K562 (cell line): ENCODE data around the gene TUSC1. TPM values are rescaled to one million over a fixed set of nuclear protein-coding genes. Genes with fewer than 3 reads are reported as not detected.

Experiments
- ATAC-seq: fragments of 200-7000 bp; cut with Tn5 transposase; 3 replicates; pipeline ENCODE4 v1.9.1; 2020; ENCODE audit warnings: moderate library complexity
- BruUV-seq: library from RNA; stranded (reverse); fragments of 400-500 nt; replicated peaks from 2 replicates; lab custom pipeline; 2021; lab: Mats Ljungman, UMichigan
- CTCF ChIA-PET: fragments of 300-600 bp; formaldehyde crosslinking; extraction: SDS; loops from one replicate; lab custom pipeline; 2021; ENCODE audit warnings: low intra/inter-chr PET ratio; lab: Yijun Ruan, JAX
- POLR2A ChIA-PET: fragments of 300-600, 350-650 bp; sonication (Branson Sonifier 250); formaldehyde crosslinking; extraction: SDS; loops from one replicate; lab custom pipeline; 2021; ENCODE audit warnings: antibody characterized with exemption, inconsistent platforms; lab: Yijun Ruan, JAX
- DNase-seq, 4 experiments: peaks; one replicate each; pipeline versions ENCODE4 v3.0.0 to v3.0.0-alpha.2; 2011 to 2018; ENCODE audit warnings: low spot score in 3 of 4, mixed read lengths in 3 of 4; ENCODE audit errors: extremely low read depth in 1 of 4
- FAIRE-seq: peaks from 2 replicates; lab custom pipeline; 2011; peaks lifted over from hg19 to GRCh38; lab: Jason Lieb, UNC
- H2AFZ ChIP-seq: 2 replicates; pipeline ENCODE4 v1.6.0; 2011; ENCODE audit warnings: low read depth, low read length, control low read depth, inconsistent platforms
- H3K27ac ChIP-seq: fragments of 200-600 bp; 3 replicates; pipeline ENCODE4 v1.8.0; 2011; ENCODE audit warnings: low read depth, mild to moderate bottlenecking, control low read depth, inconsistent platforms, low read length, moderate library complexity, mixed read lengths; ENCODE audit errors: extremely low read depth
- H3K27me3 ChIP-seq, 2 experiments: fragments of 300-600 bp in 1 of 2; 2 replicates in 1 of 2; 3 replicates in 1 of 2; pipeline versions ENCODE4 v1.6.0 to v1.8.0; 2011; ENCODE audit warnings: inconsistent platforms in 2 of 2, low read length in 2 of 2, mild to moderate bottlenecking in 1 of 2, mixed read lengths in 1 of 2, moderate library complexity in 1 of 2; ENCODE audit not compliant: control insufficient read depth in 2 of 2, insufficient read depth in 2 of 2
- H3K36me3 ChIP-seq: fragments of 300-600 bp; 3 replicates; pipeline ENCODE4 v1.8.0; 2011; ENCODE audit warnings: mild to moderate bottlenecking, low read length, inconsistent platforms; ENCODE audit not compliant: control insufficient read depth, insufficient read depth
- H3K4me1 ChIP-seq, 2 experiments: fragments of 200-600 bp in 1 of 2; replicated peaks in 1 of 2; 2 replicates in 1 of 2; 3 replicates in 1 of 2; pipeline versions ENCODE4 v1.5.1 to v1.8.0; 2011; ENCODE audit warnings: inconsistent platforms in 2 of 2, low read length in 2 of 2, mild to moderate bottlenecking in 1 of 2, mixed read lengths in 1 of 2, moderate library complexity in 1 of 2; ENCODE audit not compliant: control insufficient read depth in 2 of 2, insufficient read depth in 2 of 2
- H3K4me2 ChIP-seq: 2 replicates; pipeline ENCODE4 v1.6.1; 2011; ENCODE audit warnings: low read length, control low read depth, inconsistent platforms, mixed read lengths; ENCODE audit not compliant: insufficient read depth
- H3K4me3 ChIP-seq: fragments of 200-600 bp; sonication (generic), shearing (Covaris generic); 2 replicates; pipeline ENCODE4 v1.5.1; 2016; ENCODE audit warnings: control low read depth, inconsistent platforms
- H3K79me2 ChIP-seq: fragments of 200-600 bp; 3 replicates; pipeline ENCODE4 v1.8.0; 2011; ENCODE audit warnings: low read length, inconsistent platforms; ENCODE audit not compliant: control insufficient read depth, insufficient read depth
- H3K9ac ChIP-seq, 2 experiments: 2 replicates each; pipeline versions ENCODE4 v1.6.0 to v1.6.1; 2011; ENCODE audit warnings: low read depth in 2 of 2, low read length in 2 of 2, control low read depth in 1 of 2, inconsistent platforms in 1 of 2, mild to moderate bottlenecking in 1 of 2, mixed read lengths in 1 of 2; ENCODE audit not compliant: insufficient read depth in 1 of 2
- H3K9me1 ChIP-seq: one replicate; pipeline ENCODE4 v1.6.0; 2011; ENCODE audit warnings: inconsistent platforms, mild to moderate bottlenecking, low read length, moderate library complexity; ENCODE audit not compliant: control insufficient read depth, insufficient read depth
- H3K9me3 ChIP-seq: replicated peaks from 2 replicates; pipeline ENCODE4 v1.5.1; 2011; ENCODE audit warnings: low read depth, low read length, inconsistent platforms; ENCODE audit not compliant: control insufficient read depth, insufficient read depth
- H4K20me1 ChIP-seq: replicated peaks from 2 replicates; pipeline ENCODE4 v1.6.1; 2011; ENCODE audit warnings: low read length, inconsistent platforms, mixed read lengths; ENCODE audit not compliant: control insufficient read depth, insufficient read depth
- C11orf30 ChIP-seq: fragments of 450-650 bp; IDR thresholded peaks from 2 replicates; pipeline ENCODE4 v1.6.1; 2016; ENCODE audit warnings: low read depth, mild to moderate bottlenecking
- CBFA2T2 ChIP-seq: fragments of 450-650 bp; conservative IDR thresholded peaks from 2 replicates; pipeline ENCODE4 v1.6.1; 2017; ENCODE audit warnings: mild to moderate bottlenecking
- FOXA3 ChIP-seq, 2 experiments: fragments of 450-650 bp in 1 of 2; sonication (generic) in 1 of 2; formaldehyde crosslinking; IDR thresholded peaks in 1 of 2; conservative IDR thresholded peaks in 1 of 2; 2 replicates each; pipeline versions ENCODE4 v1.4.0 to v1.8.0; 2020 to 2022; ENCODE audit warnings: mild to moderate bottlenecking in 2 of 2, missing genetic modification reagents in 1 of 2
- GABPA ChIP-seq: fragments of 200-800 bp; sonication (Bioruptor generic); conservative IDR thresholded peaks from 2 replicates; pipeline ENCODE4 v1.6.1; 2016; ENCODE audit warnings: low read depth, missing genetic modification characterization, missing compliant biosample characterization
- L3MBTL2 ChIP-seq: fragments of 450-650 bp; IDR thresholded peaks from 2 replicates; pipeline ENCODE4 v1.6.1; 2016; ENCODE audit warnings: mild to moderate bottlenecking, moderate library complexity
- MEF2D ChIP-seq: conservative IDR thresholded peaks from 2 replicates; pipeline ENCODE4 v1.6.1; 2016; ENCODE audit warnings: low read depth, missing genetic modification characterization, missing compliant biosample characterization
- NCOA4 ChIP-seq: fragments of 450-650 bp; IDR thresholded peaks from 2 replicates; pipeline ENCODE4 v1.6.1; 2018; ENCODE audit warnings: mild to moderate bottlenecking; ENCODE audit not compliant: partially characterized antibody
- NR0B1 ChIP-seq: fragments of 450-650 bp; IDR thresholded peaks from one replicate; pipeline ENCODE4 v1.6.1; 2018; ENCODE audit warnings: mild to moderate bottlenecking, moderate library complexity; ENCODE audit not compliant: partially characterized antibody
- PURB ChIP-seq: sonication (generic); formaldehyde crosslinking; IDR thresholded peaks from 2 replicates; pipeline ENCODE4 v1.9.0; 2021; ENCODE audit warnings: low read depth, mild to moderate bottlenecking, missing genetic modification reagents
- ZNF134 ChIP-seq: fragments of 250-450 bp; sonication (Bioruptor Pico); conservative IDR thresholded peaks from 2 replicates; pipeline ENCODE4 v1.4.0; 2020
- ZNF274 ChIP-seq: IDR thresholded peaks from 2 replicates; pipeline ENCODE4 v1.6.1; 2011; ENCODE audit warnings: low read depth, mild to moderate bottlenecking, low read length, moderate library complexity, borderline replicate concordance
- WGBS: fragments of 100-300 bp; shearing (Covaris generic); methylation state at CpG from one replicate; pipeline ENCODE4 v1.1.6; 2016; ENCODE audit warnings: low coverage, mixed read lengths; ENCODE audit not compliant: insufficient coverage; ENCODE audit errors: missing lambda C conversion rate; 5-methylcytosine and 5-hydroxymethylcytosine counted together
- in situ Hi-C: fragments of 300-500 bp; cut with MboI; formaldehyde crosslinking; loops from 4 replicates; pipeline ENCODE4 v1.15.0; 2018; ENCODE audit warnings: inconsistent platforms, mixed read lengths
- intact Hi-C: fragments of 100-400 bp; cut with micrococcal nuclease; formaldehyde crosslinking; loops from 2 replicates; pipeline ENCODE4 v1.14.2; 2022
- polyA plus RNA-seq, 8 experiments: library from polyadenylated mRNA; depleted of rRNA in 4 of 8; stranded (reverse) in 5 of 8; unstranded in 3 of 8; fragments of >200 nt; fragmentation: Nextera tagmentation in 2 of 8; fragmentation: Illumina TruSeq in 1 of 8; extraction: Ambion mirVana in 2 of 8; extraction: Trizol in 1 of 8; gene quantifications; 2 replicates each; pipeline versions ENCODE4 v1.2.1 to v1.2.3, GENCODE V29; 2011 to 2014; ENCODE audit warnings: inconsistent platforms in 1 of 8, missing spikeins in 1 of 8
- total RNA-seq, 7 experiments: library from RNA; depleted of rRNA in 6 of 7; stranded (reverse); fragments of >200 nt in 6 of 7; fragmentation: Illumina TruSeq in 2 of 7; extraction: Trizol in 2 of 7; gene quantifications; 2 replicates each; pipeline versions ENCODE4 v1.2.1 to v1.2.3, GENCODE V29; 2011 to 2021; ENCODE audit warnings: low replicate concordance in 1 of 7

Gene TUSC1
- total and polyA plus RNA-seq, 9 of the 15 experiments (the other 6 are each of a cell fraction or from before 2014, with no cell fraction given): not detected

- Histone ChIP-seq H4K20me1 (no peaks in the 10 kb centered on the region), H3K4me1 (no peaks in the 10 kb centered on the region), H3K27ac (no peak overlapping the region), H3K36me3 (no peaks in the 10 kb centered on the region), H3K79me2 (no peaks in the 10 kb centered on the region), H3K4me2 (no peak overlapping the region), H3K9me1 (no peaks in the 10 kb centered on the region), H2AFZ (no peak overlapping the region), H3K9ac (no peak overlapping the region), H3K4me3 (no peak overlapping the region), H3K9me3 (no peaks in the 10 kb centered on the region), H3K27me3 (no peaks in the 10 kb centered on the region)
- WGBS: no CpG with 5 or more reads among the region's 4 CpGs
- no peak for ATAC-seq
- DNase-seq: no peak
- CTCF ChIA-PET: no interaction called here
- intact Hi-C loops (no loop called here), in situ Hi-C loops (no loop called here)
- POLR2A ChIA-PET: no interaction called here
- TF ChIP-seq GABPA (tag) (no peak), MEF2D (tag) (no peak), ZNF274 (no peak), FOXA3 (CRISPR knock-in tag; conservative IDR thresholded peaks at IDR 0.05 in 1 of 2, IDR thresholded peaks at IDR 0.05 in 1 of 2) (no peak), NCOA4 (no peak), PURB (CRISPR knock-in tag) (no peak), CBFA2T2 (no peak), C11orf30 (no peak), NR0B1 (no peak), ZNF134 (CRISPR knock-in tag) (no peak), L3MBTL2 (no peak)
- no TSS peak for BruUV-seq
- no peak for FAIRE-seq
Measured at GRCh38 chr9:25691786-25692185, 13.5 kb upstream of the TUSC1 start.
